HepG2 (cell line): ENCODE data around the gene MRM2. TPM values are rescaled to one million over a fixed set of nuclear protein-coding genes. Genes with fewer than 3 reads are reported as not detected.
A peak's percentile ranks its signal among the peaks of the same experiment; 100 is the strongest.

Experiments used
- ATAC-seq: fragments of 200-7000 bp; cut with Tn5 transposase; 3 replicates; pipeline ENCODE4 v1.9.1; 2020; ENCODE audit warnings: mild to moderate bottlenecking, moderate library complexity
- BruUV-seq: library from RNA; stranded (reverse); fragments of 400-500 nt; replicated peaks from 2 replicates; lab custom pipeline; 2021; lab: Mats Ljungman, UMichigan
- CTCF ChIA-PET: fragments of 300-600 bp; formaldehyde crosslinking; extraction: SDS; loops from one replicate; lab custom pipeline; 2021; ENCODE audit warnings: low total read pairs, inconsistent platforms, low intra/inter-chr PET ratio; lab: Yijun Ruan, JAX
- POLR2A ChIA-PET: fragments of 350-600 bp; sonication (Branson Sonifier 250); formaldehyde crosslinking; loops from one replicate; lab custom pipeline; 2020; ENCODE audit warnings: antibody characterized with exemption, inconsistent platforms; lab: Yijun Ruan, JAX
- DNase-seq: peaks from one replicate; pipeline ENCODE4 v3.0.0-alpha.2; 2015; ENCODE audit warnings: low spot score
- FAIRE-seq: peaks from 3 replicates; lab custom pipeline; 2011; peaks lifted over from hg19 to GRCh38; lab: Jason Lieb, UNC
- H2AFZ ChIP-seq: one replicate; pipeline ENCODE4 v1.6.1; 2011; ENCODE audit warnings: low read length, inconsistent platforms
- H3K27ac ChIP-seq: fragments of 300-600 bp; 3 replicates; pipeline ENCODE4 v1.8.0; 2011; ENCODE audit warnings: mixed run types, mild to moderate bottlenecking, mixed read lengths, low read length, inconsistent platforms; ENCODE audit not compliant: insufficient read depth; ENCODE audit errors: extremely low read length
- H3K27me3 ChIP-seq, 2 experiments: fragments of 200-600 bp in 1 of 2; 2 replicates in 1 of 2; 3 replicates in 1 of 2; pipeline versions ENCODE4 v1.6.0 to v1.8.0; 2011; ENCODE audit warnings: low read length in 2 of 2, mild to moderate bottlenecking in 2 of 2, moderate library complexity in 2 of 2, inconsistent platforms in 1 of 2; ENCODE audit not compliant: insufficient read depth in 2 of 2, control insufficient read depth in 1 of 2
- H3K36me3 ChIP-seq, 2 experiments: fragments of 200-600 bp in 1 of 2; replicated peaks in 1 of 2; 2 replicates in 1 of 2; 3 replicates in 1 of 2; pipeline versions ENCODE4 v1.5.1 to v1.8.0; 2011; ENCODE audit warnings: low read length in 2 of 2, inconsistent platforms in 1 of 2; ENCODE audit not compliant: insufficient read depth in 2 of 2, control insufficient read depth in 1 of 2
- H3K4me1 ChIP-seq: 2 replicates; pipeline ENCODE4 v1.5.1; 2012; ENCODE audit warnings: low read length, inconsistent platforms; ENCODE audit not compliant: insufficient read depth
- H3K4me2 ChIP-seq: 2 replicates; pipeline ENCODE4 v1.6.0; 2011; ENCODE audit warnings: low read depth, low read length, inconsistent platforms
- H3K4me3 ChIP-seq, 3 experiments: fragments of 200-600 bp in 1 of 3; sonication (generic), shearing (Covaris generic) in 1 of 3; replicated peaks in 1 of 3; 2 replicates each; pipeline ENCODE4 v1.5.1; 2011 to 2016; ENCODE audit warnings: low read length in 3 of 3, inconsistent platforms in 2 of 3, low read depth in 2 of 3, mild to moderate bottlenecking in 2 of 3, control low read depth in 1 of 3, mixed read lengths in 1 of 3; ENCODE audit not compliant: insufficient read depth in 1 of 3
- H3K79me2 ChIP-seq: one replicate; pipeline ENCODE4 v1.6.1; 2011; ENCODE audit warnings: low read length, inconsistent platforms; ENCODE audit not compliant: insufficient read depth
- H3K9ac ChIP-seq: 2 replicates; pipeline ENCODE4 v1.6.0; 2011; ENCODE audit warnings: mild to moderate bottlenecking, low read depth, low read length, inconsistent platforms; ENCODE audit not compliant: insufficient read depth
- H3K9me3 ChIP-seq: 2 replicates; pipeline ENCODE4 v1.5.1; 2012; ENCODE audit warnings: mild to moderate bottlenecking, low read length
- H4K20me1 ChIP-seq: 2 replicates; pipeline ENCODE4 v1.6.0; 2011; ENCODE audit warnings: inconsistent platforms, mild to moderate bottlenecking, low read length, moderate library complexity; ENCODE audit not compliant: insufficient read depth
- AGO2 ChIP-seq: fragments of 200-400 bp; formaldehyde crosslinking; optimal IDR thresholded peaks from 2 replicates; pipeline ENCODE3; 2017; ENCODE audit warnings: mild to moderate bottlenecking, low read depth, low read length, moderate library complexity
- E2F1 ChIP-seq: sonication (generic); formaldehyde crosslinking; IDR thresholded peaks from 2 replicates; pipeline ENCODE4 v1.5.0; 2020; ENCODE audit warnings: missing genetic modification reagents
- ZNF12 ChIP-seq: sonication (generic); formaldehyde crosslinking; IDR thresholded peaks from 2 replicates; pipeline ENCODE4 v1.5.0; 2020; ENCODE audit warnings: missing genetic modification reagents
- WGBS: methylation state at CpG from one replicate; pipeline ENCODE4 v1.1.6; 2017; ENCODE audit warnings: low lambda C conversion rate; 5-methylcytosine and 5-hydroxymethylcytosine counted together
- in situ Hi-C: cut with HindIII; loops from 2 replicates; pipeline ENCODE4 v1.10.0; 2017; ENCODE audit warnings: low pct_unique_long_range_greater_than_20kb; ENCODE audit not compliant: extremely low pct_ligation_motif_present
- intact Hi-C: fragments of 100-400 bp; cut with micrococcal nuclease; formaldehyde crosslinking; loops from one replicate; pipeline ENCODE4 v1.10.0; 2022; ENCODE audit not compliant: unreplicated experiment
- polyA plus RNA-seq, 8 experiments: library from polyadenylated mRNA; depleted of rRNA in 3 of 8; stranded (reverse) in 7 of 8; unstranded in 1 of 8; fragments of >200 nt; fragmentation: Illumina TruSeq in 4 of 8; extraction: Trizol in 4 of 8; gene quantifications; 2 replicates each; pipeline versions ENCODE4 v1.2.1 to v1.2.3, GENCODE V29; 2011 to 2016; ENCODE audit warnings: low read depth in 4 of 8, missing spikeins in 1 of 8, mixed read lengths in 1 of 8; ENCODE audit not compliant: insufficient read depth in 1 of 8
- total RNA-seq, 5 experiments: library from RNA; depleted of rRNA; stranded (reverse); fragments of >200 nt; fragmentation: Illumina TruSeq; extraction: Trizol; gene quantifications; 2 replicates each; pipeline ENCODE4 v1.2.3, GENCODE V29; 2016; ENCODE audit warnings: low read depth in 1 of 5

The MRM2 gene
- total and polyA plus RNA-seq, 2 of the 13 experiments (the other 11 are each of a cell fraction or from before 2014, with no cell fraction given) = 13.2 to 34.2 TPM

GRCh38 chr7:2251381-2251780 is 9.4 kb upstream of the MRM2 start:
- Histone ChIP-seq H3K79me2 (no peaks in the 10 kb centered on the region), H3K4me1 (no peaks in the 10 kb centered on the region), H3K4me2 (no peak overlapping the region), H2AFZ (no peak overlapping the region), H3K4me3 (no peak overlapping the region), H3K36me3 (peaks cover 3 to 18% of the 10 kb centered on the region in 2 experiments; a peak in 3 of 5 replicates), H3K27ac (no peak overlapping the region), H3K9ac (no peak overlapping the region), H4K20me1 (no peaks in the 10 kb centered on the region), H3K9me3 (no peaks in the 10 kb centered on the region), H3K27me3 (no peaks in the 10 kb centered on the region)
- intact Hi-C loops (no loop called here), in situ Hi-C loops (loop anchor here (10.0 kb wide), 1 partner anchor 53 kb away; no protein-coding TSS in a partner anchor)
- ChIA-PET CTCF (no interaction called here), POLR2A (no interaction called here)
- ATAC-seq = no peak
- no peak for FAIRE-seq
- 87% methylated on average over 10 of the region's 10 CpGs for WGBS
- BruUV-seq = no TSS peak
- no peak for TF ChIP-seq ZNF12 (CRISPR knock-in tag)
- DNase-seq = no peak

GRCh38 chr7:2249744-2250323 is 7.8 kb upstream of the MRM2 start:
- Histone ChIP-seq H3K79me2 (no peaks in the 10 kb centered on the region), H3K9me3 (no peaks in the 10 kb centered on the region), H3K9ac (no peak overlapping the region), H3K27ac (no peak overlapping the region), H3K4me1 (peaks cover 11% of the 10 kb centered on the region), H3K27me3 (no peaks in the 10 kb centered on the region), H2AFZ (no peak overlapping the region), H4K20me1 (no peaks in the 10 kb centered on the region), H3K4me2 (no peak overlapping the region), H3K4me3 (no peak overlapping the region), H3K36me3 (peaks cover 1 to 9% of the 10 kb centered on the region in 2 experiments; a peak in 2 of 5 replicates)
- intact Hi-C loops = loop anchor here (10.0 kb wide), 1 partner anchor 65 kb away; the partner anchor contains the start of gene SNX8
- no peak for TF ChIP-seq E2F1
- TF ChIP-seq AGO2 = peak; percentile 82
- WGBS = 96% methylated on average over 22 of the region's 27 CpGs
- FAIRE-seq (no peak), ATAC-seq (no peak), DNase-seq (no peak)
- CTCF ChIA-PET = no interaction called here
- in situ Hi-C loops = loop anchor here (10.0 kb wide), 1 partner anchor 55 kb away; no protein-coding TSS in a partner anchor
- POLR2A ChIA-PET = no interaction called here
- BruUV-seq = no TSS peak
